Fibroblast of mammary gland (primary cell): ENCODE measurements around the gene GTSE1.

Experiments
- DNase-seq: peaks from one replicate; pipeline ENCODE4 v3.0.0-alpha.2; 2010; ENCODE audit warnings: low read depth
- H3K4me3 ChIP-seq: 2 replicates; pipeline ENCODE4 v1.5.1; 2011; ENCODE audit warnings: low read depth, mild to moderate bottlenecking, low read length, moderate library complexity; ENCODE audit not compliant: control insufficient read depth
- CTCF ChIP-seq: conservative IDR thresholded peaks from 2 replicates; pipeline ENCODE4 v1.5.1; 2011; ENCODE audit warnings: low read depth, low read length, inconsistent platforms; ENCODE audit not compliant: control insufficient read depth, insufficient read depth

The GTSE1 gene

GRCh38 chr22:46370584-46371291 lies 74.1 kb downstream of the GTSE1 start:
- TF ChIP-seq CTCF, result no peak
- H3K4me3 ChIP-seq, result no peak overlapping the region
- no peak for DNase-seq

DNA sequence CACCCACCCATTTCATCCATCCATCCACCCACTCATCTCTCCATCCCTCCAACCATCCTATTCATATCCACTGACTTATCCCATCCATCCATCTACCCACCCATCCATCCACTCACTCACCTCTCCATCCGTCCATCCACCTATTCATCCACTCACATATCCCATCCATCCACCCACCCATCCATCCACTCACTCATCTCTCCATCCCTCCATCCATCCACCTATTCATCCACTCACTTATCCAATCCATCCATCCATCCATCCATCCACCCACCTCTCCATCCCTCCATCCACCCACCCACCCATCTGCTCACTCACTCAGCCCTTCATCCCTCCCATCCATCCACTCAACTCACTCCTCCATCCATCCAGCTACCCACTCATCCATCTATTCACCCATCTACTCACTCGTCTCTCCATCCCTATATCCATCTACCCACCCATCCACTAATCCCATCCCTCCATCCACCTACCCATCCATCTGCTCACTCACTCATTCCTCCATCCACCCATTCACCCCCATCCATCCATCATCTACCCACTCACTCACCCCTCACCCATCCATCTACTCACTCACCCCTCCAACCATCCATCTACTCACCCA lies 75.1 kb downstream of the GTSE1 start:
- no peak overlapping the region for H3K4me3 ChIP-seq
- DNase-seq, result no peak
- no peak for TF ChIP-seq CTCF

DNA sequence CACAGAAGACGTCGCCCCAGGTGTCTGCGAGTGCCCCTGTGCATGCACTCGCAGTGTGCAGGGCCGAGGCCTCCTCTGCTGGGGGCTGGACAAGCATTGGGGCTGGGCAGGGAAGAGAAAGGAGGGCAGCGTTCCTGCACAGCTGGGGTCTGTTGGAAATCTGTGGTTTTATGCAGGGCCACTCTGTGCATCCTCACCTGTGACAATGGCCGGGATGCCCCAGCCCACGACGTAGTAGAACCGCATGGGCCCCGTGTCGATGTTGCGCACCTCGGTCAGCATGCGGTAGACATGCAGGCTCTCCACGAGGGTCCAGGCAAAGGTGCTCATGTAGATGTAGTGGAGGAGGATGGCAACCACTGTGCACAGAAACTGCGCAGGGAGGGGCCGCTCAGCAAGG lies 76.0 kb downstream of the GTSE1 start:
- H3K4me3 ChIP-seq, result no peak overlapping the region
- DNase-seq, result no peak
- no peak for TF ChIP-seq CTCF

DNA sequence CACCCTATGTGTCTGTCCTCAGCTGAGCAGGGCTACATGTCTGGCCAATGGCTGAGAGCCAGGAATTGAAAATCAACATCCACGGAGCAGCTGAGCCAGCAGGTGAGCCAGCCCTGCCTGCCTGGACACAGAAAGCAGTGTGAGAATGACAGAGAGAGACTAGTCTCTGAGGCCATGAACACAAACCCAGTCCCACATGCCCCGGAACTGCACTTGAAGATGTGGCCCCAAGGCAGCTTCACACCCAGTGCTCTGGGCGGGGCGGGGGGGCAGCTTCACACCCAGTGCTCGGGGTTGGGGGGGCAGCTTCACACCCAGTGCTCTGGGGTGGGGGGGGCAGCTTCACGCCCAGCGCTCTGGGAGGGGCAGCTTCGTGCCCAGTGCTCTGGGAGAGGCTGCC lies 76.5 kb downstream of the GTSE1 start:
- H3K4me3 ChIP-seq, result no peak overlapping the region
- DNase-seq, result no peak
- no peak for TF ChIP-seq CTCF

- DNase-seq, result no peak
- TF ChIP-seq CTCF, result no peak
- H3K4me3 ChIP-seq, result no peak overlapping the region
Measured at GRCh38 chr22:46373921-46374662, 77.4 kb downstream of the GTSE1 start.

DNA sequence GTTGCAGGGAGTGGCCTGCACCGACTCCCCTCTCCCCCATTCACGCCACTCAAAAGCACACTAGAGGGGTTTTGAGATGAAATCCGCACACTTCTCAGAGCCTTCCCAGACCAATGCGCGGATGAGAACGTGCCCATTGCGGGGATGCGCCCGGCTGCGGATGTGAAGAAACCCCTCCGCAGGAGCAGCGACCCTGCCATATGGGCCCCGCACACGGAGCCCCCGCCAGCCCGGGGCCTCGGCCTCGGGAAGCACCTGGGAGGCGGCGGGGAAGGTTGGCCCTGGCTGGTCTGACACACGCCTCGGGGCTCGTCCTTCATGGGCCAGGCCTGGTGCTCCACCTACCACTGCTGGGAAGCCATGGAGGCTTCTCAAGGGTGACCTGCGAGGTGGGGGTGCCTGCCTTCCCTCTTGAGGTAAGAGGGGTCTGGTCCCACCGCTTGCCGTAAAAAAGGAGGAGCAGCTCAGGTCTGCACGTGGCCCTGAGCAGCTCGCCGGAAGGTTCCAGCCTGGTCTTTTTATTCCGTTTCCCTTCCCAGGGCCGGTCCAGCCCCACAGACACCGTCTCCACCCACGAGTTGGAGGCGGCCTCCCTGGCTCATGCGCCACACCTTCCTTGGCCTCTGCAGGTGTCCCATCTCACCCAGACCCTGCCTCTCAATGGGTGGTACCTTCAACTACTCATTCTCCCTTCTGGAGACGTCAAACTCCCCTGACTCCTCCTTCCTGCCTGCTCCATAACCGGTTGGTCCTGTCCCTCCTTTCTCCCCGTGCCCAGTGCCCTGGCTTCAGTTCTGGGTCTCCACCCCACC lies 78.2 kb downstream of the GTSE1 start:
- no peak for DNase-seq
- no peak for TF ChIP-seq CTCF
- no peak overlapping the region for H3K4me3 ChIP-seq
